Measurements from ENCODE around the gene UGDH.
"Not testable (repeated sequence)": the region's sequence is repeated elsewhere in the genome, so short reads cannot be mapped to it uniquely, and the experiment has no call there.

UGDH gene

GRCh38 chr4:39528061-39528465 is 824 bp upstream of the UGDH start:
- DNase-seq = peak; percentile 92

- no peak for DNase-seq
Measured at GRCh38 chr4:39526765-39527295, 409 bp downstream of the UGDH start.

GRCh38 chr4:39525822-39526690 is 1.2 kb downstream of the UGDH start:
- no peak for DNase-seq

- peak; percentile 30 for DNase-seq
Measured at GRCh38 chr4:39524161-39524957, 2.9 kb downstream of the UGDH start.

GRCh38 chr4:39522068-39522467 is 5.2 kb downstream of the UGDH start:
- no peak for DNase-seq

GRCh38 chr4:39521253-39521919 is 5.9 kb downstream of the UGDH start:
- DNase-seq = peak; percentile 77

GRCh38 chr4:39518484-39518883 is 8.8 kb downstream of the UGDH start:
- no peak for DNase-seq

- no peak for DNase-seq
Measured at GRCh38 chr4:39516407-39516966, 10.8 kb downstream of the UGDH start.

- DNase-seq = not testable (repeated sequence)
Measured at GRCh38 chr4:39515669-39516401, 11.4 kb downstream of the UGDH start.

- DNase-seq = no peak
Measured at GRCh38 chr4:39514888-39515401, 12.3 kb downstream of the UGDH start.

GRCh38 chr4:39514266-39514665 is 13.0 kb downstream of the UGDH start:
- DNase-seq = not testable (repeated sequence)

- no peak for DNase-seq
Measured at GRCh38 chr4:39510348-39510929, 16.8 kb downstream of the UGDH start.

GRCh38 chr4:39505581-39505980 is 21.7 kb downstream of the UGDH start:
- no peak for DNase-seq

- DNase-seq = no peak
Measured at GRCh38 chr4:39504538-39504937, 22.7 kb downstream of the UGDH start.

GRCh38 chr4:39502664-39503035 is 24.6 kb downstream of the UGDH start:
- peak; percentile 49 for DNase-seq

- DNase-seq = peak; percentile 81
Measured at GRCh38 chr4:39502019-39502663, 25.1 kb downstream of the UGDH start.

GRCh38 chr4:39498727-39499020 is 28.6 kb downstream of the UGDH start:
- no peak for DNase-seq

GRCh38 chr4:39497909-39498726 is 29.1 kb downstream of the UGDH start:
- DNase-seq = no peak

GRCh38 chr4:39495446-39496213 is 31.6 kb downstream of the UGDH start:
- DNase-seq = no peak
